Fibroblast of gingiva (primary cell): ENCODE data around the gene TIGD3.
"Not testable (repeated sequence)": the region's sequence is repeated elsewhere in the genome, so short reads cannot be mapped to it uniquely, and the experiment has no call there.

Experiments
- DNase-seq: peaks from one replicate; pipeline ENCODE4 v3.0.0-alpha.2; 2011; ENCODE audit warnings: low read depth

Gene TIGD3

GRCh38 chr11:65325435-65325834 lies 29.1 kb upstream of the TIGD3 start:
- no peak for DNase-seq

GRCh38 chr11:65327021-65327420 lies 27.5 kb upstream of the TIGD3 start:
- DNase-seq, result no peak

GRCh38 chr11:65329478-65329877 lies 25.1 kb upstream of the TIGD3 start:
- DNase-seq, result no peak

- DNase-seq, result peak; percentile 82
Measured at GRCh38 chr11:65329944-65330403, 24.6 kb upstream of the TIGD3 start.

GRCh38 chr11:65330544-65330943 lies 24.0 kb upstream of the TIGD3 start:
- DNase-seq, result no peak

GRCh38 chr11:65332591-65332990 lies 22.0 kb upstream of the TIGD3 start:
- not testable (repeated sequence) for DNase-seq

- DNase-seq, result no peak
Measured at GRCh38 chr11:65334696-65335295, 19.8 kb upstream of the TIGD3 start.

- no peak for DNase-seq
Measured at GRCh38 chr11:65338676-65339075, 15.9 kb upstream of the TIGD3 start.

- DNase-seq, result no peak
Measured at GRCh38 chr11:65340226-65340625, 14.3 kb upstream of the TIGD3 start.

GRCh38 chr11:65341856-65342255 lies 12.7 kb upstream of the TIGD3 start:
- no peak for DNase-seq

GRCh38 chr11:65351511-65351910 lies 3.0 kb upstream of the TIGD3 start:
- no peak for DNase-seq

GRCh38 chr11:65352783-65353182 lies 1.8 kb upstream of the TIGD3 start:
- no peak for DNase-seq

GRCh38 chr11:65353376-65353775 lies 1.2 kb upstream of the TIGD3 start:
- DNase-seq, result no peak

GRCh38 chr11:65353900-65354264 lies 669 bp upstream of the TIGD3 start:
- no peak for DNase-seq

GRCh38 chr11:65355013-65355775 lies 643 bp downstream of the TIGD3 start:
- no peak for DNase-seq

- DNase-seq, result peak; percentile 40
Measured at GRCh38 chr11:65355776-65356393, 1.3 kb downstream of the TIGD3 start.

GRCh38 chr11:65356394-65356972 lies 1.9 kb downstream of the TIGD3 start:
- no peak for DNase-seq

- DNase-seq, result no peak
Measured at GRCh38 chr11:65357856-65358356, 3.4 kb downstream of the TIGD3 start.

GRCh38 chr11:65362320-65362931 lies 7.9 kb downstream of the TIGD3 start:
- no peak for DNase-seq

- DNase-seq, result no peak
Measured at GRCh38 chr11:65362966-65363365, 8.4 kb downstream of the TIGD3 start.

GRCh38 chr11:65363770-65364169 lies 9.2 kb downstream of the TIGD3 start:
- DNase-seq, result no peak

GRCh38 chr11:65366340-65366773 lies 11.8 kb downstream of the TIGD3 start:
- peak; percentile 73 for DNase-seq
